Prostate gland (tissue), 2 donors: ENCODE results near the gene GALNT2. TPM values are rescaled to one million over a fixed set of nuclear protein-coding genes. Genes with fewer than 3 reads are reported as not detected.

Experiments used
- DNase-seq: peaks from one replicate; pipeline ENCODE4 v3.0.0-alpha.2; 2019; ENCODE audit warnings: low spot score
- H3K27ac ChIP-seq, 2 donors: fragments of 200-600 bp; sonication (generic); 2 replicates each; pipeline ENCODE4 v1.5.1; 2017 to 2019
- H3K27me3 ChIP-seq: fragments of 200-600 bp; sonication (generic); replicated peaks from 2 replicates; pipeline ENCODE4 v1.5.1; 2019; ENCODE audit not compliant: insufficient read depth
- H3K36me3 ChIP-seq, 2 donors: fragments of 200-600 bp; sonication (generic); 1 replicate in 1 of 2; 2 replicates in 1 of 2; pipeline versions ENCODE4 v1.5.1 to v1.8.1; 2017 to 2019
- H3K4me1 ChIP-seq: fragments of 200-600 bp; sonication (generic); replicated peaks from 2 replicates; pipeline ENCODE4 v1.5.1; 2019
- H3K4me3 ChIP-seq, 2 donors: fragments of 200-600 bp; sonication (generic); 2 replicates each; pipeline ENCODE4 v1.5.1; 2017 to 2019
- H3K9me3 ChIP-seq: fragments of 200-600 bp; sonication (generic); 2 replicates; pipeline ENCODE4 v1.5.1; 2017
- CTCF ChIP-seq, 4 experiments: fragments of 200-600 bp in 2 of 4; fragments of 450-650 bp in 2 of 4; sonication (generic) in 2 of 4; IDR thresholded peaks; 1 replicate in 3 of 4; 2 replicates in 1 of 4; pipeline ENCODE4 v1.5.1; 2016 to 2019; ENCODE audit warnings: antibody characterized with exemption in 4 of 4, mild to moderate bottlenecking in 2 of 4, moderate library complexity in 2 of 4
- POLR2A ChIP-seq: fragments of 450-650 bp; IDR thresholded peaks from one replicate; pipeline ENCODE4 v1.6.1; 2016; ENCODE audit warnings: antibody characterized with exemption, mild to moderate bottlenecking
- POLR2AphosphoS5 ChIP-seq: sonication (generic); formaldehyde crosslinking; IDR thresholded peaks from one replicate; pipeline ENCODE4 v1.6.1; 2017; ENCODE audit warnings: antibody characterized with exemption
- WGBS: methylation state at CpG from one replicate; pipeline ENCODE4 v1.1.5; 2018; 5-methylcytosine and 5-hydroxymethylcytosine counted together
- intact Hi-C: fragments of 100-400 bp; cut with DNase I; formaldehyde crosslinking; loops from one replicate; pipeline ENCODE4 v1.14.2; 2022
- total RNA-seq, 2 donors: library from RNA; depleted of rRNA; stranded (reverse); fragments of >200 nt; gene quantifications; one replicate each; pipeline ENCODE4 v1.1.0, GENCODE V29; 2016

Gene GALNT2
- total RNA-seq, 2 donors from 2014 or later, result 34.1 to 125 TPM

GRCh38 chr1:230326971-230327891 lies 260.2 kb downstream of the GALNT2 start:
- WGBS, result 92% methylated on average over 31 of the region's 31 CpGs
- DNase-seq, result no peak
- no peaks in the 10 kb centered on the region for H3K27me3 ChIP-seq
- no peak for TF ChIP-seq CTCF (IDR thresholded peaks at IDR 0.05)
- no peak for TF ChIP-seq POLR2AphosphoS5
- TF ChIP-seq POLR2A, result no peak
- intact Hi-C loops, result no loop called here
- no peak overlapping the region for H3K27ac ChIP-seq
- H3K36me3 ChIP-seq, result no peaks in the 10 kb centered on the region
- H3K9me3 ChIP-seq, result no peaks in the 10 kb centered on the region
- H3K4me1 ChIP-seq, result no peaks in the 10 kb centered on the region
- no peak overlapping the region for H3K4me3 ChIP-seq

GRCh38 chr1:230327892-230328284 lies 260.9 kb downstream of the GALNT2 start:
- Histone ChIP-seq H3K4me1 (no peaks in the 10 kb centered on the region), H3K9me3 (no peaks in the 10 kb centered on the region), H3K36me3 (no peaks in the 10 kb centered on the region), H3K27me3 (no peaks in the 10 kb centered on the region), H3K4me3 (no peak overlapping the region), H3K27ac (no peak overlapping the region)
- intact Hi-C loops, result no loop called here
- no peak for DNase-seq
- WGBS, result 93% methylated on average over 9 of the region's 9 CpGs
- no peak for TF ChIP-seq POLR2A
- TF ChIP-seq CTCF (IDR thresholded peaks at IDR 0.05), result no peak
- no peak for TF ChIP-seq POLR2AphosphoS5

- H3K27me3 ChIP-seq, result no peaks in the 10 kb centered on the region
- no peak overlapping the region for H3K4me3 ChIP-seq
- intact Hi-C loops, result no loop called here
- 91% methylated on average over 7 of the region's 7 CpGs for WGBS
- no peak for DNase-seq
- H3K27ac ChIP-seq, result no peak overlapping the region
- TF ChIP-seq POLR2AphosphoS5 (no peak), POLR2A (no peak), CTCF (IDR thresholded peaks at IDR 0.05) (no peak)
- no peaks in the 10 kb centered on the region for H3K4me1 ChIP-seq
- H3K36me3 ChIP-seq, result no peaks in the 10 kb centered on the region
- no peaks in the 10 kb centered on the region for H3K9me3 ChIP-seq
Measured at GRCh38 chr1:230328342-230329015, 261.4 kb downstream of the GALNT2 start.

GRCh38 chr1:230330157-230330556 lies 263.1 kb downstream of the GALNT2 start:
- no peak overlapping the region for H3K27ac ChIP-seq
- intact Hi-C loops, result no loop called here
- WGBS, result 90% methylated on average over 7 of the region's 7 CpGs
- no peaks in the 10 kb centered on the region for H3K4me1 ChIP-seq
- TF ChIP-seq POLR2AphosphoS5 (no peak), CTCF (IDR thresholded peaks at IDR 0.05) (no peak), POLR2A (no peak)
- H3K9me3 ChIP-seq, result no peaks in the 10 kb centered on the region
- no peak overlapping the region for H3K4me3 ChIP-seq
- no peaks in the 10 kb centered on the region for H3K36me3 ChIP-seq
- no peaks in the 10 kb centered on the region for H3K27me3 ChIP-seq
- no peak for DNase-seq
